ENCODE results near the gene SLC25A6. TPM values are rescaled to one million over a fixed set of nuclear protein-coding genes. Genes with fewer than 3 reads are reported as not detected.

SLC25A6 gene
- total and polyA plus RNA-seq, 2 experiments from 2014 or later = 256 to 317 TPM

DNA sequence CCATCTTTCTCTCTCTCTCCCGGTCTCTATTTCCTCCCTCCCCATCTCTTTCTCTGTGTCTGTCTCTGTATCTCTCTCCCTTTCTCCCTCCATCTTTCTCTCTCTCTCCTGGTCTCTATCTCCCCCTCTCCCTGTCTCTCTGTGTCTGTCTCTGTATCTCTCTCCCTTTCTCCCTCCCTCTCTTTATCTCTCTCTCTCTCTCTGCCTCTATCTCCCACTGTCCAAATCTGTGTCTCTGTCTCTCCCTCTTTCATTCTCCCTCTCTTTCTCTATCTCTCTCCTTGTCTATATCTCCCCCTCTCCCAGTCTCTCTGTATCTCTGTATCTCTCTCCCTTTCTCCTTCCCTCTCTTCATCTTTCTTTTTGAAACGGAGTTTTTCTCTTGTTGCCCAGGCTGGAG is 31.7 kb downstream of the SLC25A6 start:
- H3K9ac ChIP-seq = no peak overlapping the region
- DNase-seq = no peak
- no peak overlapping the region for H2AFZ ChIP-seq
- TF ChIP-seq EZH2 (IDR thresholded peaks at IDR 0.05; ENCODE audit: insufficient read depth, poor library complexity, severe bottlenecking) = no peak
- no peak for TF ChIP-seq EZH2phosphoT487 (IDR thresholded peaks at IDR 0.05; ENCODE audit: insufficient read depth, low read depth)
- WGBS, 2 experiments (ENCODE audit: low coverage in 1 of 2, low lambda C conversion rate in 2 of 2, missing lambda C conversion rate in 2 of 2) = 69 to 86% methylated on average over 1 to 2 of the region's 2 CpGs
- no peak overlapping the region for H3K27ac ChIP-seq
- H3K4me2 ChIP-seq (ENCODE audit: unreplicated experiment) = no peak overlapping the region
- H3K4me1 ChIP-seq (ENCODE audit: insufficient read depth) = no peaks in the 10 kb centered on the region
- in situ Hi-C loops (cut with MboI) = no loop called here
- H3K79me2 ChIP-seq (ENCODE audit: insufficient read depth) = no peaks in the 10 kb centered on the region
- no peaks in the 10 kb centered on the region for H3K9me3 ChIP-seq (ENCODE audit: low read depth)
- no peaks in the 10 kb centered on the region for H3K27me3 ChIP-seq (replicated peaks; ENCODE audit: insufficient read depth)
- no peaks in the 10 kb centered on the region for H3K36me3 ChIP-seq (ENCODE audit: low read depth)
- H3F3A ChIP-seq (ENCODE audit: insufficient read depth) = no peaks in the 10 kb centered on the region
- H4K20me1 ChIP-seq (ENCODE audit: insufficient read depth) = no peaks in the 10 kb centered on the region
- H3K4me3 ChIP-seq = no peak overlapping the region
- H3K9me2 ChIP-seq (ENCODE audit: insufficient read depth) = no peaks in the 10 kb centered on the region

GRCh38 chrX:1359477-1359873 is 32.4 kb downstream of the SLC25A6 start:
- H3K4me3 ChIP-seq = no peak overlapping the region
- no peak overlapping the region for H3K27ac ChIP-seq
- no peaks in the 10 kb centered on the region for H3K79me2 ChIP-seq (ENCODE audit: insufficient read depth)
- no peak overlapping the region for H3K9ac ChIP-seq
- DNase-seq = no peak
- no peaks in the 10 kb centered on the region for H3K36me3 ChIP-seq (ENCODE audit: low read depth)
- no peaks in the 10 kb centered on the region for H3F3A ChIP-seq (ENCODE audit: insufficient read depth)
- WGBS, 2 experiments (ENCODE audit: low coverage in 1 of 2, low lambda C conversion rate in 2 of 2, missing lambda C conversion rate in 2 of 2) = 54 to 63% methylated on average over 3 to 4 of the region's 4 CpGs
- H3K4me1 ChIP-seq (ENCODE audit: insufficient read depth) = no peaks in the 10 kb centered on the region
- no peaks in the 10 kb centered on the region for H3K9me2 ChIP-seq (ENCODE audit: insufficient read depth)
- in situ Hi-C loops (cut with MboI) = no loop called here
- no peaks in the 10 kb centered on the region for H3K9me3 ChIP-seq (ENCODE audit: low read depth)
- no peak overlapping the region for H2AFZ ChIP-seq
- TF ChIP-seq EZH2 (IDR thresholded peaks at IDR 0.05; ENCODE audit: insufficient read depth, poor library complexity, severe bottlenecking) = no peak
- no peak for TF ChIP-seq EZH2phosphoT487 (IDR thresholded peaks at IDR 0.05; ENCODE audit: insufficient read depth, low read depth)
- no peaks in the 10 kb centered on the region for H4K20me1 ChIP-seq (ENCODE audit: insufficient read depth)
- no peaks in the 10 kb centered on the region for H3K27me3 ChIP-seq (replicated peaks; ENCODE audit: insufficient read depth)
- no peak overlapping the region for H3K4me2 ChIP-seq (ENCODE audit: unreplicated experiment)

GRCh38 chrX:1358793-1359476 is 33.0 kb downstream of the SLC25A6 start:
- no peaks in the 10 kb centered on the region for H4K20me1 ChIP-seq (ENCODE audit: insufficient read depth)
- no peak overlapping the region for H3K4me3 ChIP-seq
- H3K79me2 ChIP-seq (ENCODE audit: insufficient read depth) = no peaks in the 10 kb centered on the region
- no peak for TF ChIP-seq EZH2phosphoT487 (IDR thresholded peaks at IDR 0.05; ENCODE audit: insufficient read depth, low read depth)
- TF ChIP-seq EZH2 (IDR thresholded peaks at IDR 0.05; ENCODE audit: insufficient read depth, poor library complexity, severe bottlenecking) = no peak
- no peaks in the 10 kb centered on the region for H3K36me3 ChIP-seq (ENCODE audit: low read depth)
- H3K9ac ChIP-seq = no peak overlapping the region
- H2AFZ ChIP-seq = no peak overlapping the region
- H3K9me3 ChIP-seq (ENCODE audit: low read depth) = no peaks in the 10 kb centered on the region
- no peak overlapping the region for H3K27ac ChIP-seq
- in situ Hi-C loops (cut with MboI) = no loop called here
- H3K9me2 ChIP-seq (ENCODE audit: insufficient read depth) = no peaks in the 10 kb centered on the region
- 58 to 61% methylated on average over 6 of the region's 6 CpGs for WGBS, 2 experiments (ENCODE audit: low coverage in 1 of 2, low lambda C conversion rate in 2 of 2, missing lambda C conversion rate in 2 of 2)
- no peaks in the 10 kb centered on the region for H3K27me3 ChIP-seq (replicated peaks; ENCODE audit: insufficient read depth)
- no peak overlapping the region for H3K4me2 ChIP-seq (ENCODE audit: unreplicated experiment)
- H3F3A ChIP-seq (ENCODE audit: insufficient read depth) = no peaks in the 10 kb centered on the region
- DNase-seq = no peak
- no peaks in the 10 kb centered on the region for H3K4me1 ChIP-seq (ENCODE audit: insufficient read depth)

- Histone ChIP-seq H3K36me3 (ENCODE audit: low read depth) (no peaks in the 10 kb centered on the region), H3F3A (ENCODE audit: insufficient read depth) (no peaks in the 10 kb centered on the region), H3K9me2 (ENCODE audit: insufficient read depth) (no peaks in the 10 kb centered on the region), H3K9ac (no peak overlapping the region), H3K4me1 (ENCODE audit: insufficient read depth) (no peaks in the 10 kb centered on the region), H3K4me3 (no peak overlapping the region), H3K27ac (no peak overlapping the region), H3K9me3 (ENCODE audit: low read depth) (no peaks in the 10 kb centered on the region), H3K79me2 (ENCODE audit: insufficient read depth) (no peaks in the 10 kb centered on the region), H3K27me3 (replicated peaks; ENCODE audit: insufficient read depth) (no peaks in the 10 kb centered on the region), H4K20me1 (ENCODE audit: insufficient read depth) (no peaks in the 10 kb centered on the region), H3K4me2 (ENCODE audit: unreplicated experiment) (no peak overlapping the region), H2AFZ (no peak overlapping the region)
- WGBS, 2 experiments (ENCODE audit: low coverage in 1 of 2, low lambda C conversion rate in 2 of 2, missing lambda C conversion rate in 2 of 2) = 83 to 89% methylated on average over 10 of the region's 10 CpGs
- in situ Hi-C loops (cut with MboI) = no loop called here
- TF ChIP-seq EZH2 (IDR thresholded peaks at IDR 0.05; ENCODE audit: insufficient read depth, poor library complexity, severe bottlenecking) = no peak
- no peak for TF ChIP-seq EZH2phosphoT487 (IDR thresholded peaks at IDR 0.05; ENCODE audit: insufficient read depth, low read depth)
- DNase-seq = no peak
Observed at GRCh38 chrX:1357993-1358392, 33.9 kb downstream of the SLC25A6 start.

Data from GM23248 (cell line).